Stimulated activated CD4-positive, alpha-beta T cell treated with anti-CD3 and anti-CD28 coated beads, Interleukin-12 subunit alpha, Interleukin-12 subunit beta, amount 100 ng/mL, for 48 hours (primary cell): Measurements from ENCODE around the gene ADGRV1.

Source experiments
- DNase-seq, 3 donors: peaks; one replicate each; pipeline ENCODE4 v3.0.0-alpha.2; 2020; ENCODE audit warnings: low read depth in 2 of 3, low spot score in 1 of 3

ADGRV1 gene

GRCh38 chr5:91178461-91178860, 619.9 kb downstream of the ADGRV1 start:
- no peak for DNase-seq

- no peak for DNase-seq
These were observed 620.4 kb downstream of the ADGRV1 start for GRCh38 chr5:91179018-91179417.

- no peak for DNase-seq
These were observed 621.9 kb downstream of the ADGRV1 start for GRCh38 chr5:91180506-91180905.

- DNase-seq, result no peak
These were observed 624.2 kb downstream of the ADGRV1 start for GRCh38 chr5:91182763-91183162.

- DNase-seq, result no peak
These were observed 625.1 kb downstream of the ADGRV1 start for GRCh38 chr5:91183743-91184142.

- DNase-seq, result no peak
These were observed 627.5 kb downstream of the ADGRV1 start for GRCh38 chr5:91186101-91186500.

- no peak for DNase-seq
These were observed 628.4 kb downstream of the ADGRV1 start for GRCh38 chr5:91187032-91187431.

- no peak for DNase-seq
These were observed 630.2 kb downstream of the ADGRV1 start for GRCh38 chr5:91188755-91189154.

GRCh38 chr5:91189480-91190313, 631.1 kb downstream of the ADGRV1 start:
- no peak for DNase-seq

GRCh38 chr5:91190314-91190690, 631.7 kb downstream of the ADGRV1 start:
- no peak for DNase-seq

GRCh38 chr5:91194824-91195381, 636.3 kb downstream of the ADGRV1 start:
- DNase-seq, result no peak

GRCh38 chr5:91200692-91201091, 642.1 kb downstream of the ADGRV1 start:
- no peak for DNase-seq

GRCh38 chr5:91206103-91206502, 647.5 kb downstream of the ADGRV1 start:
- no peak for DNase-seq

GRCh38 chr5:91206734-91207133, 648.1 kb downstream of the ADGRV1 start:
- no peak for DNase-seq

- DNase-seq, result no peak
These were observed 648.7 kb downstream of the ADGRV1 start for GRCh38 chr5:91207248-91207647.

GRCh38 chr5:91211997-91212713, 653.6 kb downstream of the ADGRV1 start:
- DNase-seq, result no peak

GRCh38 chr5:91212714-91213092, 654.1 kb downstream of the ADGRV1 start:
- DNase-seq, result no peak
